NCI-H2171 (cell line): Measurements from ENCODE around the gene C5orf52.
"Not testable (repeated sequence)": the region's sequence is repeated elsewhere in the genome, so short reads cannot be mapped to it uniquely, and the experiment has no call there.

Experiments
- DNase-seq: peaks from one replicate; lab custom pipeline; 2025; lab: John Stamatoyannopoulos, UW

The C5orf52 gene

DNA sequence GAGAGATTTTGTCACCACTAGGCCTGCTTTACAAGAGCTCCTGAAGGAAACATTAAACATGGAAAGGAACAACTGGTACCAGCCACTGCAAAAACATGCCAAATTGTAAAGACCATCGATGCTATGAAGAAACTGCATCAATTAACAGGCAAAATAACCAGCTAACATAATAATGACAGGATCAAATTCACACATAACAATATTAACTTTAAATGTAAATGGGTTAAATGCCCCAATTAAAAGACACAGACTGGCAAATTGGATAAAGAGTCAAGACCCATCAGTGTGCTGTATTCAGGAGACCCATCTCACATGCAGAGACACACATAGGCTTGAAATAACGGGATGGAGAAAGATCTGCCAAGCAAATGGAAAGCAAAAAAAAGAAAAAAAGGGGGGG is 51.6 kb downstream of the C5orf52 start:
- DNase-seq: not testable (repeated sequence)

- not testable (repeated sequence) for DNase-seq
These were observed 55.3 kb downstream of the C5orf52 start for GRCh38 chr5:157726607-157727006.

DNA sequence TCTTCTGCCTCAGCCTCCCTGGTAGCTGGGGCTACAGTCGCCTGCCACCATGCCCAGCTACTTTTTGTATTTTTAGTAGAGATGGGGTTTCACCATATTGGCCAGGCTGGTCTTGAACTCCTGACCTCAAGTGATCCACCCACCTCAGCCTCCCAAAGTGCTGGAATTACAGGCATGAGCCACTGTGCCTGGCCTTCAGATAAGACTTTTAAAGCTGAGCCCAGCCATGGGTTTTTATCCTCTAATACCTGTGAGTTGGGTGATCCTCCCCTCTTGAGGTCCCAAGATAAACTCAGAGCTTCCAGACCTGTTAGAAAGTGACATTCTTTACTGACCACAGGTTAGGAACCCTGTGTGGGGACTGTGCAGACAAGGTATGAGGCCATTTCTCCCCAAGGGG is 56.5 kb downstream of the C5orf52 start:
- not testable (repeated sequence) for DNase-seq
